BLaER1 treated with 17β-estradiol and CSF1 and Interleukin-3, amounts not matched to agents 10 nM and 100 nM (cell line): ENCODE measurements around the gene IWS1.
A peak's percentile ranks its signal among the peaks of the same experiment; 100 is the strongest.
"Not testable (repeated sequence)": the region's sequence is repeated elsewhere in the genome, so short reads cannot be mapped to it uniquely, and the experiment has no call there.

Experiments used
- H3K27ac ChIP-seq, 11 experiments: shearing (Covaris generic); formaldehyde crosslinking; 2 replicates each; pipeline ENCODE4 v1.8.1; 2022
- H3K27me3 ChIP-seq, 11 experiments: shearing (Covaris generic); formaldehyde crosslinking; 2 replicates each; pipeline ENCODE4 v1.8.1; 2022
- H3K36me3 ChIP-seq, 11 experiments: shearing (Covaris generic); formaldehyde crosslinking; 2 replicates each; pipeline ENCODE4 v1.8.1; 2022
- H3K4me1 ChIP-seq, 10 experiments: shearing (Covaris generic); formaldehyde crosslinking; 2 replicates each; pipeline ENCODE4 v1.8.1; 2022
- H3K4me2 ChIP-seq, 11 experiments: shearing (Covaris generic); formaldehyde crosslinking; 2 replicates each; pipeline ENCODE4 v1.8.1; 2022
- H3K4me3 ChIP-seq, 10 experiments: shearing (Covaris generic); formaldehyde crosslinking; 2 replicates each; pipeline ENCODE4 v1.8.1; 2022
- H3K9ac ChIP-seq, 11 experiments: shearing (Covaris generic); formaldehyde crosslinking; 2 replicates each; pipeline ENCODE4 v1.8.1; 2022
- H3K9me3 ChIP-seq, 11 experiments: shearing (Covaris generic); formaldehyde crosslinking; replicated peaks in 1 of 11; 2 replicates each; pipeline ENCODE4 v1.8.1; 2022
- H4K20me1 ChIP-seq, 11 experiments: shearing (Covaris generic); formaldehyde crosslinking; 2 replicates each; pipeline ENCODE4 v1.8.1; 2022
- Cebpa-rat ChIP-seq, 11 experiments: shearing (Covaris generic); IDR thresholded peaks; 2 replicates each; pipeline ENCODE4 v1.8.1; 2022

The IWS1 gene

DNA sequence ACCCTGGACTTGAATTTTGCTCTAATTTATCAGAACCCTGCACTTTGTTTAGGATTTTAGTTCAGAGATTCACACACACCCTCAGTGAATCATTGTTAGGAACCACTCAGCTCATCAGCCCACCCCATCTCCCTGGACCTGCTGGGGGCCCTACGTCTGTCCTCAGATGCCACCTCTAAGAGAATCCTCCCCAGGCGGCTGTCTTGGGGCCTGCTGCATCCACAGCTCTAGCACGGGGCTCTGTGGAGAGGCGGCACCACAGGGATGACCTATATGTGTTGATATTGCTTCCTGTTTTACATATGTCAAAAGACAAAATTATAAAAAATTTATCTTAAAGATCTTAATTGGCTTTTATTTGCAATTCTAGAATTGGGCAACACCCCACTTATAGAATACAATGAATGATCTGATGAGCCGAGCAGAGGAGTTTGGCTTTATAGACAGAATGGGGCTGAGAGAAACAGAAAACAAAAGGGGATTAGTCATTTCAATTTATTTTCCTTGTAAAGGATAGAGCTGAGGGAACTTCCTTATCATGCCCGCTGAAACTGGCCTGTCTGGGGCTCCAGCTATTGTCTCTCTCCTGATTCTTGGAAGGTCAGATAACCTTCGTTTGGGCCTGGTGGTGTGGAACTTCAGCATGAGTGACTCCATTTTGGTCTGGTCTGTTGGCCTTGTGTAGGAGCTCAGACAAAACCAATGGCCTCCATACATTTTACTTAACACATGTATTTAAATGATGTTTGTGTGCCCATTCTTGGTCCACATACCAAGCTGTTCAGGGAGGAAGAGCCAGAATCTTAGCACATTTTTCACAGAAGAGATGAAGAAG is 10.6 kb upstream of the IWS1 start:
- TF ChIP-seq Cebpa-rat (IDR thresholded peaks at IDR 0.05) = no peak
- Histone ChIP-seq H3K4me3 (no peak overlapping the region), H3K36me3 (no peaks in the 10 kb centered on the region), H4K20me1 (no peaks in the 10 kb centered on the region), H3K27ac (no peak overlapping the region), H3K4me1 (0 out of 20 replicates have a peak, but pooled peaks cover 0 to 3% (median 0%) of the 10 kb centered on the region in 10 experiments), H3K9ac (no peak overlapping the region), H3K4me2 (no peak overlapping the region), H3K27me3 (no peaks in the 10 kb centered on the region), H3K9me3 (no peaks in the 10 kb centered on the region)

DNA sequence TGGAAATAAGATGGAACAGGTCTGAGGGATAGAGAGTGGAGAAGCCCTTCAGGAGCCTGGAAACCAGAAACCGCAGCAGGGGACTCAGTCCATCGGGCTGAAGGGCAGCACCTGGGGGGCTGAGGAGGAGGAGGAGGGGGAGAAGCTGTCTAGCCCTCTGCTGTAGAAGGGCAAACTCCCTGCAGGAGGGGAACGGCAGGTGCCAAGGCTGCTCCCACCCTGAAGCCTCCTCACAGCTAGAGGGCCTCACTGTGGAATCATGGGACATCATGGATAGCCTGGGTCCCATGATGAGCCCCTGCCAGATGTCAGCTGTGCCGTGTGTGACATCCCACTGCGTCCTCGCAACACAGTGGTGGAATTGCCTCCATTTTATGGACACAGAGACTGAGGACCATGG is 9.6 kb upstream of the IWS1 start:
- Histone ChIP-seq H3K4me3 (no peak overlapping the region), H3K4me2 (no peak overlapping the region), H3K36me3 (no peaks in the 10 kb centered on the region), H3K4me1 (0 out of 20 replicates have a peak, but pooled peaks cover 0 to 3% (median 0%) of the 10 kb centered on the region in 10 experiments), H3K9me3 (0 out of 22 replicates have a peak, but pooled peaks cover 0 to under 1% (median 0%) of the 10 kb centered on the region in 11 experiments), H3K27me3 (no peaks in the 10 kb centered on the region), H4K20me1 (no peaks in the 10 kb centered on the region), H3K9ac (no peak overlapping the region), H3K27ac (no peak overlapping the region)
- TF ChIP-seq Cebpa-rat (IDR thresholded peaks at IDR 0.05) = no peak

DNA sequence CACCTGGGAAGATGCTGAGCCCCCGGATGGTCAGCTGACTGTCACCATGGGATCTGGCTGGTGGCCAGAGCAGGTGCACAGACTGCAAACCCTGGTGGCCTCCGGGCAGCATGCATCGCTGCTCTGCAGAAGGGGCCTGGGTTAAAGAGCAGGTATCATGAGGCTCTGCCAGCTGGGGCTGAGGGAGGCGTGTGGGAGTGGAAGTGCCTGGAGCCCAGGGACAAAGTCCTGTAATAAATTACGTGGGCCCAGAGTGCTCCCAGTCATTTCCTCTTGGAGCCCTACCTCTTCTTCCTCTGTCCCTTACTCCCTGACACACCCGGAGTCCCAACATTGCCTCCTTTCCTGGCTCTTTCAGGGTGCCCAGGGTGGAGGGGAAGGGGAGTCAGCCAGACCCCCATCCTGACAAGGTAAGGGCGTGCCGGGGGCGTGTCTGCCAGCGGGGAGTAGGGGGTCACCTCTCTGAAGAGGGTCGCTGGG is 9.2 kb upstream of the IWS1 start, which contains the start of gene MYO7B:
Gene MYO7B, plus strand, starts transcription at position 262 of the 480 bp plus-strand sequence. CDS start 24,040 bp downstream, outside the sequence.
- peak within 1 kb of the TSS in 1 of 11 experiments; percentile 10; a peak in 1 of 22 replicates for H3K4me2 ChIP-seq
- no peak within 1 kb of the TSS for H3K9ac ChIP-seq
- H3K27me3 ChIP-seq = no peaks in the 10 kb centered on the region
- H3K27ac ChIP-seq = no peak within 1 kb of the TSS
- TF ChIP-seq Cebpa-rat (IDR thresholded peaks at IDR 0.05) = no peak
- no peaks in the 10 kb centered on the region for H4K20me1 ChIP-seq
- no peaks in the 10 kb centered on the region for H3K36me3 ChIP-seq
- H3K9me3 ChIP-seq = peaks cover 0 to 5% (median 1%) of the 10 kb centered on the region in 11 experiments; a peak in 7 of 22 replicates
- H3K4me1 ChIP-seq = 0 out of 20 replicates have a peak, but pooled peaks cover 0 to 3% (median 0%) of the 10 kb centered on the region in 10 experiments
- no peak within 1 kb of the TSS for H3K4me3 ChIP-seq

DNA sequence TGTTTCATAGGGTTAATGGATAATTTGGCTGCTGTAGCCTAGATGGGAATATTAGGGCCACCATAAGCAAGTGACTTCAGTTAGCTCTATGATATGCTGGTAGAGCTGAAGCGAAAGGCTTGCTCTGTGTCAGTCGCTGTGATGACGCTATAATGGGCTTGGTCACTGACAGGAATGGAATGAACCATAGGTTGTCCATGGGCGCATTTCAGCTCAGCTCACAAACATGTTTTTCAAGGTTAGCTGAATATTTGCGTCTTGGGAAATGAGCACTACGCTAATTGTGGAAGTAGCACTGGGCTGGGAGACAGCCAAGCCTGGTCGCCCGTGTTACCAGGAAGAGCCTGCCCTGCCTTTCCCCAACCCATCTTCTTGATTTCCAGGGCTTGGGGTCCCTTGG is 6.0 kb upstream of the IWS1 start:
- Histone ChIP-seq H3K36me3 (no peaks in the 10 kb centered on the region), H3K4me1 (peaks cover 5 to 16% (median 12%) of the 10 kb centered on the region in 10 experiments), H3K4me3 (no peak overlapping the region), H3K9me3 (peaks cover 0 to 10% (median 7%) of the 10 kb centered on the region in 11 experiments; a peak in 9 of 22 replicates), H3K27ac (no peak overlapping the region), H3K27me3 (no peaks in the 10 kb centered on the region), H3K9ac (no peak overlapping the region), H3K4me2 (no peak overlapping the region), H4K20me1 (no peaks in the 10 kb centered on the region)
- TF ChIP-seq Cebpa-rat (IDR thresholded peaks at IDR 0.05) = no peak

DNA sequence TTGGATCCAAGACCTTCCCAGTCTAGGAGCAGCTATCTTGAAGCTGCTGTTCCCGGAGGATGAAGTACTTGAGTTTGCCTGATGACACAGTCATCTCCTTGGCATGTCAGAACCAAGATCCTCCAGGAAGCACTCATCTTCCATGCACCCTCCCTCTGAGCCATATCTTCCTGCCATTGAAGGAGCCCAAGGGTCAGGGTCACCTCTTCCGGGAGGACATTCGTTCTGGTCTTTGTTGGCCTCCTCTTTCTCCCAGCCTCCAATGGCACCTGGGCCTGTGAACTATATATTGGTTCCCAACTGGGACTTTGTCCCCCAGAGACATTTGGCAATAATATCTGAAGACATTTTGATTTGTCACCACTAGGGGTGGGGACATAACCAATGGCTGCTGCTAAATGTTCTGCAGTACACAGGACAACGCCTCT is 4.9 kb upstream of the IWS1 start:
- H3K27me3 ChIP-seq = no peaks in the 10 kb centered on the region
- no peak overlapping the region for H3K4me3 ChIP-seq
- no peaks in the 10 kb centered on the region for H3K36me3 ChIP-seq
- no peak for TF ChIP-seq Cebpa-rat (IDR thresholded peaks at IDR 0.05)
- H3K4me1 ChIP-seq = peaks cover 8 to 20% (median 15%) of the 10 kb centered on the region in 10 experiments
- H3K9ac ChIP-seq = no peak overlapping the region
- H4K20me1 ChIP-seq = no peaks in the 10 kb centered on the region
- H3K9me3 ChIP-seq = peaks cover 0 to 10% (median 7%) of the 10 kb centered on the region in 11 experiments; a peak in 9 of 22 replicates
- no peak overlapping the region for H3K4me2 ChIP-seq
- H3K27ac ChIP-seq = no peak overlapping the region

DNA sequence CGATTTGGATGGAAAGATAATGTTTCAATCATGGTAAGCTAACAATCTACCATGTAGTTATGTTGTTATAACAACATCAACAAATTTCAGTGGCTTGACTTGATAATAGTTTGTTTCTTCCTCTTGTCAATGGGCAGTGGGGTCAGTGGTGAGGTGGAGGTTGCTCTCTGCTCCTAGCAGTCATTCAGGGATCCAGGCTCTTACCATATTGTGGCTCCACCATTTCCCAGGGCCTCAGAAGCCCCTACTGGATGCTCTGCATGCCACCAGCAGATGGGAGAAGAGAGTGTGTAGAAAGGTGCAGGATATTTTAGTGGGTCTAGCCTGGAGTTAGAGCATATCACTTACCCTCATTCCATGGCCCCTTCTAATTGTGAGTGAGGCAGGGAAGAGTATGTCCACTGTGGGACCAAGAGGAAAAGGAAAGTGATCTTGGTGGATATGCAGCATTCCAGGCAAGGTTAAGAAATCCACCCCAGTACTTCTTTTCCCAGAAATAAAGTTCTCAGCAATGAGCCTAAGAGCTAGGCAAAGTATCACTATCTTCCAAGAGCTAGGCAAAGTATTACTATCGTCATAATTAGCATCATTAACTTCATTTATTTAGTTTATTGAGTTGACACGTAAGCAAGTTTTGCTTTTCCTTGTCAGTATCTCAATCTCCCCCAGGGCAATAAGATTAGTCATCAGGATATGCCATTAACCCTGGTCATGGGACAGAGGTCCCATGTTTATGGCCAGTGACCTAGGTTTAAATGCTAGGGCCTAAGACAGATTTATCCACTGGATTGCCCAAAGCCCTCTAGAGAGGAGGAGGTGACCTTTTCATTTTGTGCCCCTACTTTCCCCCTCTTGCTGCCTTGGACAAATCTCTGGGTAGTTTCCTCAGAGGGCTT is 4.2 kb upstream of the IWS1 start:
- Histone ChIP-seq H3K9me3 (peaks cover 0 to 10% (median 7%) of the 10 kb centered on the region in 11 experiments; a peak in 9 of 22 replicates), H3K4me1 (peaks cover 8 to 20% (median 15%) of the 10 kb centered on the region in 10 experiments), H3K4me3 (no peak overlapping the region), H3K4me2 (no peak overlapping the region), H4K20me1 (no peaks in the 10 kb centered on the region), H3K9ac (no peak overlapping the region), H3K36me3 (no peaks in the 10 kb centered on the region), H3K27ac (no peak overlapping the region), H3K27me3 (no peaks in the 10 kb centered on the region)
- no peak for TF ChIP-seq Cebpa-rat (IDR thresholded peaks at IDR 0.05)

DNA sequence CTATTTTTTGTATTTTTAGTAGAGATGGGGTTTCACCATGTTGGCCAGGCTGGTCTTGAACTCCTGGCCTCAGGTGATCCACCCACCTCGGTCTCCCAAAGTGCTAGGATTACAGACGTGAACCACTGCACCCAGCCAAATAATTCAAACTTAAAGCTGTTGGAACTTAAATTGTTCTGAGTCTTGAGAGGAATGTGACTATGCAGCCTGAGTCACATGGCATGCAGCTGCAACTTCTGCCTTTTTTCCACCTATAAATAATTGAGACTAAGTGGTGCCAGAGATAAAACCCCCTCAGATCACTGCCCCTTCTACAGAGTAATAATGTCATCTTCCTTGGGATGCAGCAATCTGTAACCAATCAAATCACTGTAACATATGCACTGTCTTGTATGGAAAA is 3.1 kb upstream of the IWS1 start:
- not testable (repeated sequence) for H4K20me1 ChIP-seq, H3K9ac ChIP-seq

DNA sequence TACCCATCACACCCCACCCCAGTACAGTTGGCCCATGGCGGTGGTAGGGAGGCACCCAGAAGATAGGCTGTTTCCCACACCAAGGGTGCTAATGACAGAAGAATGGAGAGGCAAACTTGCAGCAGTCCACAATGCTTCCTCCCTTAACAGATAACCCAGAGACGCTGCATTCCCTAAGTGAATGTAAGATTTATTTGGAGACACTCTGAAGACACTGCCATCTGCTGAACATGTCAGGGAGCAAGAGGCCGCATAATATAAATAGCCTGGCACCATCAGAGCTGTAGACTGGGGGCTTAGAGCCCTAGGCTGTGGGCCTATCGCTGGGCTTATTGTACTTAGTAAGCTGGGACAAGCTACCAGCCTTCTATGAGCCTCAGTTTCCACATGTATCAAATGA is 2.2 kb upstream of the IWS1 start:
- H3K4me2 ChIP-seq = peak overlapping the region in 6 of 11 experiments; percentile 0 to 92 (median 82); a peak in 4 of 22 replicates
- TF ChIP-seq Cebpa-rat (IDR thresholded peaks at IDR 0.05) = no peak
- H4K20me1 ChIP-seq = peaks cover 8 to 13% (median 11%) of the 10 kb centered on the region in 11 experiments; a peak in 17 of 22 replicates
- H3K9ac ChIP-seq = no peak overlapping the region
- no peak overlapping the region for H3K4me3 ChIP-seq
- H3K27me3 ChIP-seq = no peaks in the 10 kb centered on the region
- peaks cover 0 to 10% (median 7%) of the 10 kb centered on the region in 11 experiments; a peak in 9 of 22 replicates for H3K9me3 ChIP-seq
- peak overlapping the region in 4 of 11 experiments; percentile 94 to 98 (median 96); a peak in 4 of 22 replicates for H3K27ac ChIP-seq
- peaks cover 22 to 33% (median 26%) of the 10 kb centered on the region in 10 experiments for H3K4me1 ChIP-seq
- peaks cover 2 to 12% (median 8%) of the 10 kb centered on the region in 11 experiments; a peak in 21 of 22 replicates for H3K36me3 ChIP-seq

More for the DNA sequence above, 3.1 kb upstream of the IWS1 start:
- not testable (repeated sequence) for H3K4me2 ChIP-seq, H3K36me3 ChIP-seq, H3K4me3 ChIP-seq, H3K27me3 ChIP-seq, H3K27ac ChIP-seq
- Histone ChIP-seq H3K4me1 (peaks cover 15 to 27% (median 20%) of the 10 kb centered on the region in 10 experiments), H3K9me3 (peaks cover 0 to 10% (median 7%) of the 10 kb centered on the region in 11 experiments; a peak in 9 of 22 replicates)
